GM21367 (cell line): ENCODE data around the gene KCNK3.
"Not testable (repeated sequence)": the region's sequence is repeated elsewhere in the genome, so short reads cannot be mapped to it uniquely, and the experiment has no call there.

Experiments
- ATAC-seq: cut with Tn5 transposase; IDR thresholded peaks from one replicate; pipeline ENCODE4 v1.9.1; 2021; ENCODE audit not compliant: unreplicated experiment

KCNK3 gene

GRCh38 chr2:26754972-26755670 is 62.6 kb downstream of the KCNK3 start:
- ATAC-seq, result no peak

DNA sequence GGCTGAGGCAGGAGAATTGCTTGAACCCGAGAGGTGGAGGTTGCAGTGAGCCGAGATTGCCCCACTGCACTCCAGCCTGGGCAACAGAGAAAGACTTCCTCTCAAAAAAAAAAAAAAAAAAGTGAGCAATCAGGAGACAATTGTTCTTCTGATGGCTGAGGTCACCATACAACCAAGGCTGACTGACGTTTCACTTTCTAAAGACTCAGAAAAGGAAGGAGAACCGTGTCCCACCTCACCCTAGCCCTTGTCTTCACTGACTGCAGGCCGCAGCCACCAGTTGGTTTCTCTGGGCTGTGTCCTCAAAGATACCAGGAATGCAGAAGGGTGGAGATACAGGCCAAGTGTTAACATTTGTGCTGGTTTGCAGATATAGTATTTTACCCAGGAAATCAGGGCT is 63.8 kb downstream of the KCNK3 start:
- ATAC-seq, result no peak

DNA sequence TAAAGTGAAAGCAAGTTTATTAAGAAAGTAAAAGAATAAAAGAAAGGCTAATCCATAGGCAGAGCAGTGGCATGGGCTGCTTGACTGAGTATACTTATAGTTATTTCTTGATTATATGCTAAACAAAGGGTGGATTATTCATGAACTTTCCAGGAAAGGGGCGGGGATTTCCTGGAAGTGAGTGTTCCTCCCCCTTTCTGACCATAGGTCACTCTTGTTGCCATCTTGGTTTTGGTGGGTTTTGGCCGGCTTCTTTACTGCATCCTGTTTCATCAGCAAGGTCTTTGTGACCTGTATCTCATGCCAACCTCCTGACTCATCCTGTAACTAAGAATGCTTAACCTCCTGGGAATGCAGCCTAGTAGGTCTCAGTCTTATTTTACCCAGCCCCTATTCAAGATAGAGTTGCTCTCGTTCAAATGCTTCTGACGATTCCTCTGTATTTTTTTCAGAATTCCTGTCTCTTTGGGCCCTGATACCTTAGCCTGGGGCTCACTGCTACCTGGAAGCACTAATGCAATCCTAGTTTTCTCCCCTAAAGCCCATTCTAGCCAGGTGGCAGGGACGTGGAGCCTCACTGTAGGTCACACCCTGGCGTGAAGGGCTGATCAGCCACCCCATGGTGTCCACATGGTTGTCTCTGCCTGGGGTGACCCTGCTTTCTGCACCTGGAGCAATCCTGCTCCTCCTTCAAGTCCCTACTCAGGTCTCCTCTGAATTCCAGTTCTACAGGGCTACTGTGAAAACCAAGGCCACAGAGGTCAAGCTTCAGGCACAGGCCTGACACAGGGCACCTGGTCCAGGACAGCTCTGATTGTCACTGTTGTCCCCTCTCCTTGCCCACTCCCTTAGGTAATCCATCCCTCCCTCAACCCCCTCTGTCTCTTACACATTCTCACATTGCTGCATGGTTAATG is 65.6 kb downstream of the KCNK3 start:
- no peak for ATAC-seq

DNA sequence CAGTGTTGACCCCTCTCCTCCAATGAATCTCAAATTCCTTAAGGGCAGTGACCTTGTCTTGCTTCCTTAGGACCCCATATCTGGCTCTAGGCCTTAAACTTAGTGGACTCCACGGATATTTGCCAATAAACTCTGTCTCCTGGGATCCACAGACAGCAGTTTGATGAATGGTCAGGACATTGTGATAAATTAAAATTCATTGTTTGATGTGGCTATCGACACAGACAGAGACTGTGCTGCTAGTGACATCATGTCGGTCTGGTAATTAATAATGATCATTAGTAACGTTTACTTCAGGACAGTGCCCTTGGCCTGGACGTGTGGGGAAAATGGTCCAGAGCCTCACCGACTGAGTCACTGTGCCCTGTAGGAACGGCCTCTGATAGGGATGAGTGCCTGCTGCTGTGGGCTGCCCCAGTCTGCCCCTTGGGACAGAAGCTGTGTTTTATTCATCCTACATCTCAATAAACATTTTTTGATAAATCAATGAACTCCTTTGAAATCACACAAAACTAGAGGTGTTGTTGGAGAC is 66.3 kb downstream of the KCNK3 start:
- no peak for ATAC-seq

GRCh38 chr2:26759845-26760244 is 67.3 kb downstream of the KCNK3 start:
- no peak for ATAC-seq

- ATAC-seq, result not testable (repeated sequence)
Measured at GRCh38 chr2:26760991-26761390, 68.5 kb downstream of the KCNK3 start.

GRCh38 chr2:26763019-26763418 is 70.5 kb downstream of the KCNK3 start:
- ATAC-seq, result no peak

GRCh38 chr2:26764078-26764887 is 71.8 kb downstream of the KCNK3 start, which contains the start of gene SLC35F6:
TSS of gene SLC35F6 (plus strand) at chr2:26764284. CDS start at chr2:26764350, 66 bp downstream.
- ATAC-seq, result peak; percentile 70

- ATAC-seq, result no peak
Measured at GRCh38 chr2:26764906-26765305, 72.4 kb downstream of the KCNK3 start.

- no peak for ATAC-seq
Measured at GRCh38 chr2:26765475-26766200, 73.1 kb downstream of the KCNK3 start.

DNA sequence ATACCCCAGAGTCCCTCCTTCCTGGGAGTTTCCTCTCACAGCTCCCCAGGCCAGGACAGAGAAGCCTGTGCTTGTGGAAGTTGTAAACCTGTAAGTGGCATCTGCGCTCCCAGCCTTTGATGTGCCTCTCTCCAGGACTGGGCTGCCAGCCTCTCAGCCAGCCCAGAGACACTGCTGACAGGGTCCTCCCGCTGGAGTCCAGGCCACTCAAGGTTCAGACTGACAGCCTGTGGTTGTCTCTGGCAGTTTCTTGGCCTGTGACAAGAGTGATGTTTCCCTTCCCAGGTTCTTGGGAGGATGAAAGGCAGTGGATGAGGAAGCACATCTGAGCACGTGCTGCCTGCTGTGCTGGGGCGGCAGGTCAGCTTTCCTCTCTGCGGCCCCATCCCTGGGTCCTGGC is 74.6 kb downstream of the KCNK3 start:
- ATAC-seq, result no peak

DNA sequence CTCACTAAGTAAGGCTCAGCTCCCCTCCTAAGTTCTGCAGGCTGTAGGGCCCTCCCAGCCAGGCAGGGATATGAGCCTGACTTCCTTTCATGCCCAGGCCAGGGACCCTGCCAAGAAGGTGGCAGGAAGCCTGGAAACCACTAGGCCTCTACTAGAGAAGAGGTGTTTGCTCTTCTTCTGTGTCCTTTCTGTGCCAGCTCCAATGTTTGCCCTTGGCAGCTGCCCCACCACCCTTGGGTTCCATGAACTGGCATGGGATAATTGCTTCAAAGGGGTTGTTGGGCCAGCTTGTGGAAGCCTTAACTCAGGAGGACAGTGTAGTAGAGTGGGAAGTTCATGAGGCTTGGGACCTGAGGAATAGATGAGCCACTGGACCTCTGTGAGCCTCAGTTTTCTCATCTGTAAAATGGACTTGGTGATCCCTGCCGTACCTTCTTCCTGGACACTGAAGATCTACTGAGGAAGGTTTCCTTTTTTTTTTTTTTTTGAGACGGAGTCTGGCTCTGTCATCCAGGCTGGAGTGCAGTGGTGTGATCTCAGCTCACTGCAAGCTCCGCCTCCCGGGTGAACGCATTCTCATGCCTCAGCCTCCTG is 75.5 kb downstream of the KCNK3 start:
- no peak for ATAC-seq

DNA sequence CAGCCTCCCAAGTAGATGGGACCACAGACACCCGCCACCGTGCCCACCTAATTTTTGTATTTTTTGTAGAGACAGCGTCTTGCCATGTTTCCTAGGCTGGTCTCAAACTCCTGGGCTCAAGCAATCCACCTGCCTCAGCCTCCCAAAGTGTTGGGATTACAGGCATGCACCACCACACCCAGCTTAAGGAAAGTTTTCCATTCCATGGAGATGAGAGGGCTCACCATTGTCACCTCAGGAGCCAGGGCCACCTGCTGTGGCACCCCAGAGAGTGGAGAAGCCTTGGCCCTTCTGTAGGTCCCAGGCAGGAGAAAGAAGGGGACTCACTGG is 76.2 kb downstream of the KCNK3 start:
- no peak for ATAC-seq

DNA sequence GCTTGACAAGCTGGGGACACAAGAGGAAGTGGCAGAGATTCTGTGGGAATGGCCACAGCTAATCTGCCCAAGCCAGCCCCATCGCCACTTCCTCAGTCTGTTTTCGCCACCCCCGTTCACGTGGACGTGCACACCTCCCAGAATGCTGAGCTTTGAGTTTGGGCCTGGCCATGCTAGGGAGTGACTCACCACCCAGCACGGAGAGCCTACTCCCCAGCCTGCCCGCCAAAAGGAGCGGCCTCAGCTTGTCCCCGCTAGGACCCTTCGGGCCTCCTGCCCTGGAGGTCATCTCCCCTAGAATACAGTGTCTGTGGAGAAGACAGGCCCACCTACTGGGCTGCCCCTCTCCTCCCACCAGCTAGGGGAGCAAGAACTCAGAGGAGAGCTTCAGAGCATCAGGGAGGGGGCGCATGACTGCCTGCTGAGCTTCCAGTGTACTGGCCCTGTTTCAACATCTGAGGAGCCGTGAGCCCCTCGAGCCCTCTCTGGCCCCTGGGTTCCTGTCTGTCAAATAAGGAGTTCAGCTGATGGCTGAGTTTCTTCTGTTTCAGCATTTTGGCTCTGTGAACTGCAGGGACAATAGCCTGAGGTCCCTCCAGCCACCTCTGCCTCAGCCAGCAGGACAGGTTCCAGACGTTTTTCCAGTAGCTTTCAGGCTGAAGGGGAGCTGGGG is 76.7 kb downstream of the KCNK3 start:
- no peak for ATAC-seq

DNA sequence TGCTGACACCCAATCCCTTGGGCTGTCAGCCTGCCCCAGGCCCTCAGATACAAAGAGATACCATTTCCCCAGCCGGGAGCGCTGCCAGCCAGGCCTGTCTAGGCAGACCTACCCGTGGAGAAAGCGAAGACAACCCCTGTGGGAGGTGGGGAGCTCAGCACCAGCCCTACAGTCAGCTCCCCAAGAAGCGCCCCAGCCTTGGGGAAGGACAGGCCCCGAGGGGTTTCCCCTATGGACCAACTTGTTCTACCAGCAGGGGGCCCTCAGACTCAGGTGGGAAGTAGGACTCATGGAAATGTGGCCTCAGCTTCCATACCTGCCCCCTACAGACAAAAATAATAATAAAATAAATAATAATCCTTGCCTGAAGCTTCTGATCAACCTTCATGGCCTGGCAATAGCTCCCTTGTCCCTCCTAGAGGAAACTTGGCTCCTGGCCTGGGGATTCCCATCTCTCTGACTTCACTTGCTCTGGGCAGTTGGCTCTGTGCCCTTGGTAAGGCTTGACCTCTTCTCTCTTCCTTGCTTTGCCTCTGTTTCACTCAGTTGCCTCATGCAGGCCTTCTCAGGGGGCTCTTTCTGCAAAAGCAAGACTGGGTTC is 78.6 kb downstream of the KCNK3 start:
- no peak for ATAC-seq

DNA sequence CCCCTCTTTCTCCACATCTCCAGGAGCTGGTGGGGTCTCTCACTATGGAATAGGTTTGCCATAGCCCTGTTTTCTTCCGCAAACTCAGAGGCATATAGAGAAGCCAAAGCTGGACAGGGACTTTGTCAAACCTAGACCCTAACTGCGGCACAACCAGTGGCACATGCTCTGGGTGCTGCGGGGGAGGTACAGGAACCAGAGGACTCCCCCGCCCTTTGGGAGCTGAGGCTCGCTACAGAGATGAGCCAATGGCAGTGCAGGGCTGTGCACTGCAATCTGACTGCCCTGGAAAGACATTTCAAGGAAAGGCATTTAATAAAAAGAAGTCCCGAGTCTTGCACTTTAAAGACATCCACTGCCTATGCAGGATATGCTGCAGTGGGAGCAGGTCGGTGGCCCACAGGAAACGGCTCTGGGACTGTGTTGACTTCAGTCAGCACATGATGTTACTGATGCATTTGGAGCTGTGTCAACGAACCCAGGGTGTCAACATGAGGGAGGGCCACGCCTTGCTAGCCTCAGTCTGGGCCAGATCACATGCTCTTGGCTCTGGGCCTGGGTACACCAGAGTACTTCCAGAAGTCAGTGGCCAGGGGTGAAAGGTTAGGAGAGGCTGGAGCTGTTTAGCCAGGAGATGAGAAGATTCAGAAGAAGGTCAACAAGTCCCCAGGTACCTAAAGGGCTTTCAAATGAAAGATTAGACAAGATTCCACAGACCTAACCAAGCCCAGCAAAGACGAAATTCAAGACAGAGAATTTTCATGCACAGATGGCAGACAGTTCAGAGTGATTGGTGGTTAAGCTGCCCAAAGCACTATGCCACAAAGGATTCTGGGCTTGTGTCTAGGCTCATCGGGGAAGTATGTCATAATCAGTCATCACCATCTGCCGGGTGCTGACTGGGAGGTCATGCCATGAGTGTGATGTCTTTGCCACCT is 79.8 kb downstream of the KCNK3 start:
- no peak for ATAC-seq

DNA sequence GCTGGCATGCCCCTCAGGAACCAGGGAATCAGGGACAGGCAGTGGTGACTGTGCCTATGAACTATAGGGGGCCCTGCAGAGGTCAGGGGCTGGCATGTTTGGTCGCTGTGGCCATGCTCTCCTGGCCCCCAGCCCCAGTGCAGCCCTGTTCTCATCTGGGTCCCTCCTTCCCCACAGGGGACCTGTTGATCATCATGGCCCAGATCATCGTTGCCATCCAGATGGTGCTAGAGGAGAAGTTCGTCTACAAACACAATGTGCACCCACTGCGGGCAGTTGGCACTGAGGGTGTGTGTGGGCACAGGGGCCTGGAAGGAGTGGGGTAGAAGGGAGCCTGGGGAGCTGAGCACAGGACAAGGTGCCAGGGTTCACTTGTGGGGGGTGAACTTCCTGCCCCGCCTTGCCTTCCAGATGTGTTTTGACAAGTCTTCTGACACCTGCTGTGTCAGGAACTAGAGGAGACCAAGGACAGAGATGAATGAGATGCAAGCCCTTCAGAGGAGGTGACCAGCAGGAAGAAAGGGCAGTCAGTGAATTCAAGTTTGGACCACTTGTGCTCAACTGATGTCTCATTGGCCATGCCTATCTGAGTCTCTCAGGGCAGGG is 83.8 kb downstream of the KCNK3 start:
- no peak for ATAC-seq

DNA sequence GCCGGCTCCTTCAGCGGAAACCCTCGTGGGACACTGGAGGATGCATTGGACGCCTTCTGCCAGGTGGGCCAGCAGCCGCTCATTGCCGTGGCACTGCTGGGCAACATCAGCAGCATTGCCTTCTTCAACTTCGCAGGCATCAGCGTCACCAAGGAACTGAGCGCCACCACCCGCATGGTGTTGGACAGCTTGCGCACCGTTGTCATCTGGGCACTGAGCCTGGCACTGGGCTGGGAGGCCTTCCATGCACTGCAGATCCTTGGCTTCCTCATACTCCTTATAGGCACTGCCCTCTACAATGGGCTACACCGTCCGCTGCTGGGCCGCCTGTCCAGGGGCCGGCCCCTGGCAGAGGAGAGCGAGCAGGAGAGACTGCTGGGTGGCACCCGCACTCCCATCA is 85.6 kb downstream of the KCNK3 start:
- no peak for ATAC-seq
